Activated CD4-positive, CD25-positive, alpha-beta regulatory T cell treated with anti-CD3 and anti-CD28 coated beads, Interleukin-2, amount 50 U/mL, for 16 hours (primary cell): ENCODE results near the gene DSP.
A peak's percentile ranks its signal among the peaks of the same experiment; 100 is the strongest.

Experiments
- DNase-seq: peaks from one replicate; pipeline ENCODE4 v3.0.0-alpha.2; 2020; ENCODE audit warnings: low read depth, low spot score

DSP gene

GRCh38 chr6:7561153-7561964 lies 19.9 kb downstream of the DSP start:
- no peak for DNase-seq

GRCh38 chr6:7562769-7563168 lies 21.3 kb downstream of the DSP start:
- no peak for DNase-seq

GRCh38 chr6:7566107-7566506 lies 24.6 kb downstream of the DSP start:
- DNase-seq = no peak

GRCh38 chr6:7566617-7567173 lies 25.2 kb downstream of the DSP start:
- no peak for DNase-seq

- DNase-seq = no peak
Measured at GRCh38 chr6:7568021-7568420, 26.6 kb downstream of the DSP start.

GRCh38 chr6:7569082-7569481 lies 27.6 kb downstream of the DSP start:
- DNase-seq = no peak

GRCh38 chr6:7572213-7572943 lies 30.9 kb downstream of the DSP start:
- DNase-seq = no peak

GRCh38 chr6:7574500-7574899 lies 33.0 kb downstream of the DSP start:
- no peak for DNase-seq

- no peak for DNase-seq
Measured at GRCh38 chr6:7578516-7578915, 37.0 kb downstream of the DSP start.

GRCh38 chr6:7578931-7579330 lies 37.5 kb downstream of the DSP start:
- no peak for DNase-seq

GRCh38 chr6:7579851-7580250 lies 38.4 kb downstream of the DSP start:
- DNase-seq = no peak

- no peak for DNase-seq
Measured at GRCh38 chr6:7580537-7580926, 39.1 kb downstream of the DSP start.

- no peak for DNase-seq
Measured at GRCh38 chr6:7580927-7581618, 39.6 kb downstream of the DSP start.

GRCh38 chr6:7585287-7585930 lies 43.9 kb downstream of the DSP start:
- no peak for DNase-seq

- no peak for DNase-seq
Measured at GRCh38 chr6:7587631-7588100, 46.2 kb downstream of the DSP start.

GRCh38 chr6:7588506-7588905 lies 47.0 kb downstream of the DSP start:
- no peak for DNase-seq

- DNase-seq = no peak
Measured at GRCh38 chr6:7589221-7589620, 47.8 kb downstream of the DSP start.

- peak; percentile 74 for DNase-seq
Measured at GRCh38 chr6:7589949-7590917, 48.8 kb downstream of the DSP start, which contains the start of gene SNRNP48. Gene SNRNP48 (plus strand): TSS chr6:7590198. CDS start chr6:7590258, 60 bp downstream.

GRCh38 chr6:7590918-7591302 lies 49.4 kb downstream of the DSP start:
- no peak for DNase-seq

GRCh38 chr6:7591770-7592169 lies 50.3 kb downstream of the DSP start:
- no peak for DNase-seq
